ENCODE results near the gene C11orf24.

DNA sequence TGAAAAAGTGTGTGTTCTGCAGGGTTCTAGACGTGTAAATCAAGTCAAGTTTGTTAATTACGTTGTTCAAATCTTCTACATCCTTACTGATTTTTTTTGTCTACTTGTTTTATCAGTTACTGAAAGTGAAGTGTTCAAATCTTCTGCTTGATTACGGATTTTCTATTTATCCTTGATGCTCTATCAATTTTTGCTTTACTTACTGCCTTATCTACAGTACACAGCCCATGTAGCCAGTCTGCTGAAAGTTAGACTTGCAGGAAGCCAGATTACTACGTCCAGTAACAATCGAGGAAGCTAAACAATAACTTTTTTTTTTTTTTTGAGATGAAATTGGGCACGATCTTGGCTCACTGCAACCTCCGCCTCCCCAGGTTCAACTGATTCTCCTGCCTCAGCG, 15.6 kb upstream of the C11orf24 start:
- no peak for TF ChIP-seq CTCF (conservative IDR thresholded peaks at IDR 0.05; ENCODE audit: low read length)
- no peak for TF ChIP-seq EZH2phosphoT487 (IDR thresholded peaks at IDR 0.05; ENCODE audit: borderline replicate concordance)

Measured in Loucy (cell line).